H1 (cell line): ENCODE measurements around the gene LGI4. TPM values are rescaled to one million over a fixed set of nuclear protein-coding genes. Genes with fewer than 3 reads are reported as not detected.

ENCODE experiments used
- CTCF ChIA-PET: fragments of 300-600 bp; sonication (Branson Sonifier 250); formaldehyde crosslinking; loops from one replicate; lab custom pipeline; 2021; ENCODE audit not compliant: partially characterized antibody; lab: Charles Lee
- POLR2A ChIA-PET: fragments of 300-600 bp; sonication (Branson Sonifier 250); formaldehyde crosslinking; loops from one replicate; lab custom pipeline; 2021; ENCODE audit warnings: inconsistent platforms; ENCODE audit not compliant: partially characterized antibody; lab: Charles Lee
- DNase-seq, 2 experiments: peaks; one replicate each; pipeline versions ENCODE4 v3.0.0 to v3.0.0-alpha.2; 2010 to 2022; ENCODE audit warnings: low spot score in 2 of 2, low read depth in 1 of 2, mixed read lengths in 1 of 2
- FAIRE-seq: peaks from 2 replicates; lab custom pipeline; 2011; peaks lifted over from hg19 to GRCh38; lab: Jason Lieb, UNC
- H2AFZ ChIP-seq: 2 replicates; pipeline ENCODE4 v1.8.1; 2012; ENCODE audit warnings: low read length, inconsistent platforms
- H2AK5ac ChIP-seq: 2 replicates; pipeline ENCODE4 v1.6.1; 2013; ENCODE audit warnings: low read depth, low read length
- H2BK120ac ChIP-seq: replicated peaks from 2 replicates; pipeline ENCODE3; 2013; ENCODE audit warnings: low read depth, low read length, inconsistent platforms
- H2BK12ac ChIP-seq: 2 replicates; pipeline ENCODE4 v1.6.1; 2013; ENCODE audit warnings: low read depth, low read length
- H2BK15ac ChIP-seq: 2 replicates; pipeline ENCODE4 v1.6.1; 2013; ENCODE audit warnings: low read length
- H2BK20ac ChIP-seq: 2 replicates; pipeline ENCODE4 v1.6.1; 2013; ENCODE audit warnings: low read length
- H2BK5ac ChIP-seq: 2 replicates; pipeline ENCODE4 v1.6.1; 2013; ENCODE audit warnings: low read depth, low read length
- H3K14ac ChIP-seq: 2 replicates; pipeline ENCODE4 v1.6.1; 2013; ENCODE audit warnings: inconsistent platforms; ENCODE audit not compliant: insufficient read length
- H3K18ac ChIP-seq: 2 replicates; pipeline ENCODE4 v1.6.1; 2013; ENCODE audit warnings: low read length; ENCODE audit errors: extremely low read depth
- H3K23ac ChIP-seq: 2 replicates; pipeline ENCODE4 v1.6.1; 2013; ENCODE audit warnings: inconsistent platforms; ENCODE audit not compliant: insufficient read length
- H3K23me2 ChIP-seq: 2 replicates; pipeline ENCODE4 v1.6.1; 2013; ENCODE audit warnings: low read depth, low read length
- H3K27ac ChIP-seq: 2 replicates; pipeline ENCODE4 v1.6.1; 2011; ENCODE audit warnings: low read depth, low read length, inconsistent platforms
- H3K27me3 ChIP-seq, 4 experiments: replicated peaks in 1 of 4; 1 replicate in 1 of 4; 2 replicates in 3 of 4; pipeline versions ENCODE4 v1.6.1 to v1.8.1; 2011 to 2013; ENCODE audit warnings: low read length in 3 of 4, mild to moderate bottlenecking in 3 of 4, inconsistent platforms in 2 of 4, mixed read lengths in 2 of 4, moderate library complexity in 1 of 4; ENCODE audit not compliant: control insufficient read depth in 3 of 4, insufficient read depth in 3 of 4; ENCODE audit errors: extremely low read depth in 1 of 4
- H3K36me3 ChIP-seq, 4 experiments: 2 replicates each; pipeline versions ENCODE4 v1.6.1 to v1.8.1; 2011 to 2013; ENCODE audit warnings: mild to moderate bottlenecking in 4 of 4, low read length in 3 of 4, moderate library complexity in 2 of 4, control low read depth in 1 of 4, inconsistent platforms in 1 of 4; ENCODE audit not compliant: insufficient read depth in 4 of 4, control insufficient read depth in 2 of 4
- H3K4ac ChIP-seq: replicated peaks from 2 replicates; pipeline ENCODE3; 2013; ENCODE audit warnings: low read length, low read depth, mixed read lengths, inconsistent platforms; ENCODE audit not compliant: insufficient read length
- H3K4me1 ChIP-seq, 4 experiments: replicated peaks in 1 of 4; 1 replicate in 1 of 4; 2 replicates in 3 of 4; pipeline versions ENCODE4 v1.6.1 to v1.8.1; 2011 to 2013; ENCODE audit warnings: low read length in 3 of 4, inconsistent platforms in 2 of 4, mixed read lengths in 1 of 4; ENCODE audit not compliant: insufficient read depth in 4 of 4, control insufficient read depth in 3 of 4
- H3K4me2 ChIP-seq, 2 experiments: 2 replicates each; pipeline versions ENCODE4 v1.6.1 to v1.8.1; 2011 to 2013; ENCODE audit warnings: low read depth in 2 of 2, low read length in 2 of 2, control low read depth in 1 of 2, inconsistent platforms in 1 of 2, mild to moderate bottlenecking in 1 of 2; ENCODE audit not compliant: insufficient read depth in 1 of 2
- H3K4me3 ChIP-seq, 4 experiments: fragments of 200-600, 300-600 bp in 1 of 4; sonication (generic), shearing (Covaris generic), sonication (Bioruptor Twin) in 1 of 4; 2 replicates each; pipeline versions ENCODE4 v1.5.1 to v1.8.1; 2011 to 2016; ENCODE audit warnings: low read length in 4 of 4, low read depth in 3 of 4, control low read depth in 2 of 4, inconsistent platforms in 2 of 4, mild to moderate bottlenecking in 2 of 4, mixed read lengths in 1 of 4, moderate library complexity in 1 of 4; ENCODE audit not compliant: insufficient read depth in 2 of 4; ENCODE audit errors: extremely low read depth in 1 of 4
- H3K56ac ChIP-seq: replicated peaks from 2 replicates; pipeline ENCODE3; 2013; ENCODE audit warnings: low read depth, mild to moderate bottlenecking, mixed read lengths, low read length, inconsistent platforms; ENCODE audit not compliant: insufficient read length
- H3K79me1 ChIP-seq: 2 replicates; pipeline ENCODE4 v1.6.1; 2013; ENCODE audit warnings: low read depth, low read length, control low read depth
- H3K79me2 ChIP-seq, 2 experiments: 2 replicates each; pipeline versions ENCODE4 v1.6.1 to v1.8.1; 2012 to 2013; ENCODE audit warnings: low read length in 2 of 2, mild to moderate bottlenecking in 2 of 2, inconsistent platforms in 1 of 2; ENCODE audit not compliant: insufficient read depth in 2 of 2, control insufficient read depth in 1 of 2
- H3K9ac ChIP-seq, 4 experiments: replicated peaks in 1 of 4; 1 replicate in 1 of 4; 2 replicates in 3 of 4; pipeline versions ENCODE4 v1.6.1 to v1.8.1; 2011 to 2013; ENCODE audit warnings: low read depth in 3 of 4, low read length in 3 of 4, control low read depth in 2 of 4, mild to moderate bottlenecking in 2 of 4, moderate library complexity in 2 of 4, inconsistent platforms in 1 of 4; ENCODE audit errors: extremely low read depth in 1 of 4
- H3K9me3 ChIP-seq, 2 experiments: 2 replicates each; pipeline versions ENCODE4 v1.6.1 to v1.8.1; 2012 to 2013; ENCODE audit warnings: mild to moderate bottlenecking in 2 of 2, moderate library complexity in 2 of 2, control low read depth in 1 of 2, inconsistent platforms in 1 of 2, low read depth in 1 of 2, low read length in 1 of 2, mixed read lengths in 1 of 2; ENCODE audit not compliant: insufficient read depth in 2 of 2
- H4K20me1 ChIP-seq, 2 experiments: replicated peaks in 1 of 2; 2 replicates each; pipeline versions ENCODE3 to v1.8.1; 2011 to 2013; ENCODE audit warnings: inconsistent platforms in 2 of 2, low read length in 2 of 2, mild to moderate bottlenecking in 1 of 2; ENCODE audit not compliant: insufficient read depth in 2 of 2, control insufficient read depth in 1 of 2
- H4K5ac ChIP-seq: 2 replicates; pipeline ENCODE4 v1.6.1; 2013; ENCODE audit warnings: low read length, low read depth, mixed read lengths, inconsistent platforms; ENCODE audit not compliant: insufficient read length
- H4K8ac ChIP-seq: 2 replicates; pipeline ENCODE4 v1.8.0; 2013; ENCODE audit warnings: mild to moderate bottlenecking, moderate library complexity, low read length, inconsistent platforms; ENCODE audit not compliant: insufficient read depth; ENCODE audit errors: extremely low read depth
- H4K91ac ChIP-seq: replicated peaks from 2 replicates; pipeline ENCODE3; 2013; ENCODE audit warnings: low read length, mixed read lengths, inconsistent platforms; ENCODE audit not compliant: insufficient read length
- JUN ChIP-seq: IDR thresholded peaks from 2 replicates; pipeline ENCODE4 v1.6.1; 2011; ENCODE audit warnings: low read depth, mild to moderate bottlenecking, improper control_type of control experiment, low read length
- USF2 ChIP-seq: IDR thresholded peaks from 2 replicates; pipeline ENCODE4 v1.6.1; 2011; ENCODE audit warnings: low read length, improper control_type of control experiment
- WGBS, 2 experiments: shearing (Covaris generic) in 1 of 2; methylation state at CpG; one replicate each; pipeline versions ENCODE4 v1.1.6 to v1.1.7; 2013 to 2015; ENCODE audit warnings: low lambda C conversion rate in 2 of 2, mixed read lengths in 2 of 2, inconsistent platforms in 1 of 2, low coverage in 1 of 2, missing lambda C conversion rate in 1 of 2; ENCODE audit not compliant: insufficient replicate concordance in 2 of 2, insufficient coverage in 1 of 2, insufficient read length in 1 of 2; ENCODE audit errors: extremely low coverage in 1 of 2, missing lambda C conversion rate in 1 of 2; 5-methylcytosine and 5-hydroxymethylcytosine counted together
- polyA plus RNA-seq, 7 experiments: library from polyadenylated mRNA; depleted of rRNA in 3 of 7; stranded (reverse) in 5 of 7; unstranded in 2 of 7; fragments of >200 nt in 5 of 7; fragments of 200-250 nt in 2 of 7; gene quantifications; 1 replicate in 5 of 7; 2 replicates in 1 of 7; 4 replicates in 1 of 7; pipeline versions ENCODE4 v1.2.1 to v1.2.3, GENCODE V29; 2011 to 2013; ENCODE audit warnings: missing spikeins in 2 of 7, mixed read lengths in 2 of 7
- total RNA-seq: library from RNA; stranded (reverse); fragmentation: NEBNext Ultra II Directional; extraction: Animal tissue kit (Norgen Biotek cat#: 25700); gene quantifications from 2 replicates; pipeline ENCODE4 v1.2.1, GENCODE V29; 2021

Gene LGI4
- total and polyA plus RNA-seq, 2 of the 8 experiments (the other 6 are each of a cell fraction or from before 2014, with no cell fraction given) = 2.0 to 8.2 TPM

- no peak overlapping the region for H3K14ac ChIP-seq
- H2AK5ac ChIP-seq = no peak overlapping the region
- no peak overlapping the region for H4K8ac ChIP-seq
- peaks cover 1% of the 10 kb centered on the region for H3K79me1 ChIP-seq
- H4K91ac ChIP-seq = no peak overlapping the region
- no peak overlapping the region for H3K56ac ChIP-seq
- no peak overlapping the region for H3K4me3 ChIP-seq
- no peaks in the 10 kb centered on the region for H3K23me2 ChIP-seq
- H4K5ac ChIP-seq = no peak overlapping the region
- no peaks in the 10 kb centered on the region for H3K4me1 ChIP-seq
- no peaks in the 10 kb centered on the region for H3K79me2 ChIP-seq
- no peak overlapping the region for H3K4ac ChIP-seq
- H2BK15ac ChIP-seq = no peak overlapping the region
- no peak overlapping the region for H2BK5ac ChIP-seq
- no peaks in the 10 kb centered on the region for H3K27me3 ChIP-seq
- WGBS, 2 experiments = 90% methylated on average over 2 of the region's 2 CpGs; no CpG with 5 or more reads in 1 of the 2 experiments
- no peak overlapping the region for H3K4me2 ChIP-seq
- H4K20me1 ChIP-seq = peaks cover 1 to 4% of the 10 kb centered on the region in 2 experiments
- H3K18ac ChIP-seq = no peak overlapping the region
- CTCF ChIA-PET = interaction anchor here (0.6 to 2.4 kb wide), 10 partner anchors 9 to 1041 kb away, joined by 3 to 7 read pairs (median 4); no protein-coding TSS in a partner anchor
- FAIRE-seq (no peak), DNase-seq (no peak)
- no peak overlapping the region for H2BK120ac ChIP-seq
- H3K9ac ChIP-seq = no peak overlapping the region
- H3K9me3 ChIP-seq = 0 out of 4 replicates have a peak, but pooled peaks cover 0 to 2% of the 10 kb centered on the region in 2 experiments
- POLR2A ChIA-PET = interaction anchor here (0.8 to 1.8 kb wide), 6 partner anchors 9 to 57 kb away, joined by 3 to 5 read pairs (median 4); no protein-coding TSS in a partner anchor
- H3K23ac ChIP-seq = no peak overlapping the region
- H2AFZ ChIP-seq = no peak overlapping the region
- peaks cover 10 to 67% (median 43%) of the 10 kb centered on the region in 4 experiments; a peak in 7 of 8 replicates for H3K36me3 ChIP-seq
- H2BK12ac ChIP-seq = no peak overlapping the region
- H2BK20ac ChIP-seq = no peak overlapping the region
- H3K27ac ChIP-seq = no peak overlapping the region
- TF ChIP-seq JUN = no peak
- peak; percentile 20; the same call in 1 of the 2 replicates for TF ChIP-seq USF2
Observed at GRCh38 chr19:35161434-35161743, 26.5 kb upstream of the LGI4 start.
